ENCODE data around the gene SLCO4A1.
"Not testable (repeated sequence)": the region's sequence is repeated elsewhere in the genome, so short reads cannot be mapped to it uniquely, and the experiment has no call there.

Gene SLCO4A1

GRCh38 chr20:62622877-62623487, 19.3 kb upstream of the SLCO4A1 start:
- DNase-seq: no peak

- DNase-seq: peak; percentile 95
Observed at GRCh38 chr20:62623488-62624324, 18.6 kb upstream of the SLCO4A1 start.

GRCh38 chr20:62624325-62624690, 18.0 kb upstream of the SLCO4A1 start:
- peak; percentile 25 for DNase-seq

DNA sequence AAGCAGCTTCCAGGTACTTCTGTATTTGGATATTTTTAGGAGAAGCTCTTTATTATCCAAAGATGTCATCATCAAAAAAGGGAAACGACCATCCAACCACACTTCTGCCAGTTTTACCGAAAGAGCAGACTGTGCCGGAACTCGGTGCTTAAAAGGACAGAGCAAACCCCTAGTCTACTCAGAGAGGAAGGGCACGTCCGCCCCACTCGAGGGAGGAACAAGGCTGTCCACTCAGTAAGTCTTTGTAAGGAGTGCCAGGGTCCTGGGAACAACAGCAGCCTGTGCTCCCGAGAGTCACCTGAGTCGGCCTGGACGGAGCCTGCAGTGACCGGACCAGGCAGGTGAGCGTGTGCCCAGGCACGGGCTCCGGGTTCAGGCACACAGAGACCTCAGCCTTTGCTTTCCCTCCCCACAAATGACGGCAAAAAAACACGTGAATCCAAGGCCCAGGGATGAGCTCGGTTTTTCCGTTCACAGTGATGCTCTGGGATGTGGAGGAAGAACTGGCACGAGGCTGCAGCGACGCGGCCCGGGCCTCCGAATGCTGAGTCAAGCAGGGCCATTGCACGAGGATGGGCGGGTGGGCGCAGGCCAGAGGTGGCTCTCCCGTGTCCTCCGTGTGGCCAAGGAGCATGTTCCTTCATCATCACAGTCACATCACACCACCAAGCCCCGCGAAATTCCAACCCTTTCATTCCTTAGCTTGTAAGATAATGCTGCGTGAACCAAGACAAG, 17.4 kb upstream of the SLCO4A1 start:
- no peak for DNase-seq

GRCh38 chr20:62625516-62625915, 16.8 kb upstream of the SLCO4A1 start:
- DNase-seq: no peak

DNA sequence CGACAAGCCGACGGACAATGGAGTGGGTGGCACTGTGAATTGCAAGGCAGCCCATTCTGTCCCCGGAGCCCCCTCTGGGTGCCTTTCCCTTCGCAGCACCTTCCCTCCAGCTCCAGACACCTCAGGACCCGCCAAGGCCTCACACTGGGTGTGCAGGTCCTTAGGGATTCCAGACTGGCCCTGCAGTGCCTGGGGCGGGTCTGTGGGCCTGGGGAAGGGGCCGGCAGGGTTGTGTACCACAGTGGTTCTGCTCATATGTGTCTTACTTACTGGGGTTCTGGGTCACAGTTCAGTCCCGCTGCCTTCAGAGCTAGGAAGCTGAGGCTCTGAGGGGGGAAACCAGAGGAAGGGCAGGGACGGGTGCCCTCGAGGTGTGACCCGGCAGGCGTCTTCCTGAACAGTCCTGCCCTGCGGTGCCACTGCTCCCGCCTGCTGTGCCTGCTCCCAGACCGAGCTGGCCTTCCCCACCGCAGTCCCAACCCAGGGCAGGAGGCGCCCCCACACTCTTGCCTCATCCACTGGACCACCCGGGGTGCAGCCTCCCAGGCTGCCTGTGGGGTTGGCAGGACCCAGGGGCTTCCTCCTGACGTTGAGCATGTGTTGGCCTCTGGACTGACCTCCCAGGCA, 16.3 kb upstream of the SLCO4A1 start:
- DNase-seq: no peak

DNA sequence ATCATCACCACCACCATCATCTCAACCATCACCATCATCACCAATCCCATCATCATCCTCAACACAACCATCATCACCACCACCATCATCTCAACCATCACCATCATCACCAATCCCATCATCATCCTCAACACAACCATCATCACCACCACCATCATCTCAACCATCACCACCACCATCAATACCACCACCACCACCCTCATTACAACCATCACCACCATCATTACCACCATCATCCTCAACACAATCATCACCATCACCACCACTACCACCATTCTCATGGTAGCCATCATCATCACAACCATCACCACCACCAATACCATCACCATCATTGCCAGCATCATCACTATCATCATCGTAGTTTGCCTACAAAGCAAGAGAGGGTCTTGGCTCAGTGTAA, 14.9 kb upstream of the SLCO4A1 start:
- DNase-seq: not testable (repeated sequence)

GRCh38 chr20:62627901-62628612, 14.2 kb upstream of the SLCO4A1 start:
- no peak for DNase-seq

DNA sequence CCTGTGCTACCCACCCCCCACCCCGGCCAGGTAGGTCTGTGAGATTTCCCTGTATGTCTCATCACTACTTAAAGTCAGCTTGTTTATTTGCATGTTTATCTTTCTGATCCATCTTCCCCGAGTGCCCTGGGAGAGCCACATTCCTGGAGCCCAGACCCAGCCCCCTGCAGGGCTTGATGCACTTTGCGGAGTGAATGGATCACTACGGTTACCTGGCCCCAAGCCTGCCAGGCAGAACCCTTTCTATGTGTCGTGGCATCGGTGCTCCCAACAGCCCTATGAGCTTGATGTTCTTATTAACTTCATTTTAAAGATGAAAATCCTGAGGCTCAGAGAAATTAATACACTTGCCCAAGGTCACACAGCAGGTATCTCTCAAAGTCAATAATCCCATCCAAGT, 13.6 kb upstream of the SLCO4A1 start:
- DNase-seq: no peak

DNA sequence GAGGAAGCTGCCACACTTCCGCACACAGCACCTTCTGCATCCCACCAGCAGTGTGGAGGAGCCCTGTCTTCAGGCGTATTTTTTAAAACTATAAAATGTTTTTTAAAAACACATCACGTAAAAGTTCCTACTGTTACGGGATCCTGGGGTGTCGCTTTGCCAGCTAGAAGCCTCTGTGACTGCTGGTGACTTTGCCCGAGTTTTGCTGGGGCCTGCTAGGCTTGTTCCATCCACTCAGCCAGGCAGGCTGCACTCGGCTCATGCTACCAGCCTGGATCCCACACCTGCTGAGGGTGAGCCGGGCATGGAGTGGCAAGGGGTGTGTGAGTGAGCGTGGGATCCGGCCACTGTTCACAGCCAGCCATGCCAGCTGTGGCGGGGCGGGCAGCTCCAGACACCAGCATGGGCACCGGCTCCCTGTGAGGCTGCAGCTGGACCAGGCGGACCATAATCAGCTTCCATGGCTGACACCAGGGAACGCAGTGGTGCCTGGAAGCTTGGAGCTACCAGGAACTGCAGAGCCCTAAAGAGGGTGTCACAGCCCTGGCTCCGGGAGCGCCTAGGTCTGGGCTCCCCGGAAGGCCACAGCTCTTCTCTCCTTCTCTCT, 12.3 kb upstream of the SLCO4A1 start:
- DNase-seq: no peak

- no peak for DNase-seq
Observed at GRCh38 chr20:62631336-62632308, 10.7 kb upstream of the SLCO4A1 start.

DNA sequence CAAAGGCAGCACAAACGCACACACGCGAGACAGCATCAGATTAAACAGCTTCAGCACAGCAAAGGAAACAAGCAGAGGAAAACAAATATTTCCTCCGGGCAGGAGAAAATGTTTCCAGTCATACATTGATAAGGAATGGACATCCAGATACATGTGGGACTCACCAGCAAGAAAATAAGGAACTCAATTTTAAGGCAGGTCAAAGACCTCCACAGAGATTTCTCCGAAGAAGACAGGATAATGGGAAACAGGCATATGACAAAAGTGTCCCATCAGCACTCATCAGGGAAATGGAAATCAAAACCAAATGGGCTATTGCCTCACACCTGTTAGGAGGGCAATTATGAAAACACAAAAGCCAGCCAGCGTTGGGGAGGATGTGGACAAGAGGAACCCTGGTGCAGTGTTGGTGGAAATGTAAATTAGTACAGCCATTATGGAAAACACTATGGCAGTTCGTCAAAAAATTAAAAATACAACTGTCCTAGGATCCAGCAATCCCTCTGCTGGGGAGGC, 9.7 kb upstream of the SLCO4A1 start:
- DNase-seq: no peak

GRCh38 chr20:62633598-62634329, 8.5 kb upstream of the SLCO4A1 start:
- no peak for DNase-seq

DNA sequence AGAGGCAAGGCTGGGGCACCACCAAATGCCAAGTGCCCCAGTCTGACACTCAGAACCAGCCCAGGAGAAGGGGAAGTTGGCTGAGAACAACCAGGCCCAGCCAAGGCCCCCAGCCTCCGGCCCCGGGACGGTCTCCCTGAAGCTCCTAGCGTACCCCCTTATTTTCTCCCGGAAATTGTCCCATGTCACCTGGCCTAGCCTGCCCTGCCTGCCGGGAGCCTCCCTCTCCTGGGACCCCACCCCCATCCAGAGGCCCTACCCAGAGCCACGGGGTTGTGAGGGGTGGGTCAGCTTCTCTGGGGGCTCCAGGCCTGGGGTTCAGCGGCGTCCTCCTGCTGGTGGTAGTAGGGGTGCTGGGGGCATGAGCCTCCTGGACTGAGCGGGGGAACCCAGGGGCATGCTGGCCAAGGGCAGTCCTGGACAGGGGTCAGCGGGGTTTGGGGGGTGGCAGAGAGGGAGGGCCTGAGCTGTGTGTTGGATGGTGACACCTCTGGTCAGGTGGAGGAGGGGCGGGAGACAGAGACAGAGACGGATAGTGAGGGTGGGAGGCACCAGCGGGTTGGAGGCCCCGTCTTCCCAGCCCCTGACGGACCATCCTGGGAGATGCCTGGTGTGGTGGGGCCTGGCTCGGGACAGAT, 7.9 kb upstream of the SLCO4A1 start:
- no peak for DNase-seq

GRCh38 chr20:62635232-62635631, 7.1 kb upstream of the SLCO4A1 start:
- no peak for DNase-seq

- DNase-seq: no peak
Observed at GRCh38 chr20:62635852-62636251, 6.5 kb upstream of the SLCO4A1 start.

DNA sequence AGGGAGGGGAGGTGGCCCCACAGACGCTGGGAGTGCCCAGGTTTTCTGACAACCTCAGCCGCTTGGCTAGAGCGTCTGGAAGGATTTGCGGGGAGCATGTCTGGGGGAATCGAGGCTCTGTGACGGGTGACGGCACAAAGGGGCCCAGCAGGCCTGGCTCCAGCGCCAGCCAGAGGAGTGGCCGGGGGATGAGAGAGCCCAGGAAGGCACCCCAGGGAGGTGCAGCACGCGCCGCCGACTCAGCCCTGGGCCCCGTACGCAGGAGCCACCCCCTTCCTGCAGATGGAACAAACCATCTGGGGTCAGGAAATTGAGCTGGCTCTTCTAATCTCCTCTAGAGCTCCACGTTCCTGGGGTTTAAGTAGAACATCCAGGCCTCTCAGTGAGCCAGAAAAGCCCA, 5.9 kb upstream of the SLCO4A1 start:
- DNase-seq: no peak

- DNase-seq: no peak
Observed at GRCh38 chr20:62637110-62637509, 5.2 kb upstream of the SLCO4A1 start.

GRCh38 chr20:62637521-62638054, 4.7 kb upstream of the SLCO4A1 start:
- no peak for DNase-seq

Measured in activated CD4-positive, alpha-beta T cell treated with anti-CD3 and anti-CD28 coated beads for 48 hours (primary cell).